H9 (cell line): ENCODE data around the gene ROM1. TPM values are rescaled to one million over a fixed set of nuclear protein-coding genes. Genes with fewer than 3 reads are reported as not detected.

ENCODE experiments used
- DNase-seq: peaks from one replicate; pipeline ENCODE4 v3.0.0-alpha.2; 2017
- H2AFZ ChIP-seq: one replicate; pipeline ENCODE4 v1.6.1; 2013; ENCODE audit warnings: mild to moderate bottlenecking, low read length, control low read depth, moderate library complexity
- H2AK5ac ChIP-seq: 2 replicates; pipeline ENCODE4 v1.6.1; 2013; ENCODE audit warnings: low read length, control low read depth, mixed read lengths; ENCODE audit not compliant: insufficient read length
- H2BK120ac ChIP-seq: one replicate; pipeline ENCODE4 v1.6.1; 2013; ENCODE audit warnings: low read depth, mild to moderate bottlenecking, low read length, control low read depth, inconsistent platforms; ENCODE audit not compliant: poor library complexity, severe bottlenecking
- H2BK12ac ChIP-seq: 2 replicates; pipeline ENCODE4 v1.6.1; 2013; ENCODE audit warnings: low read length, control low read depth, mixed read lengths, low read depth; ENCODE audit not compliant: insufficient read length
- H2BK15ac ChIP-seq: 2 replicates; pipeline ENCODE4 v1.6.1; 2013; ENCODE audit warnings: low read depth, low read length, control low read depth
- H2BK20ac ChIP-seq: one replicate; pipeline ENCODE4 v1.6.1; 2013; ENCODE audit warnings: low read depth, mild to moderate bottlenecking, low read length, control low read depth, inconsistent platforms; ENCODE audit not compliant: poor library complexity, severe bottlenecking
- H2BK5ac ChIP-seq: 2 replicates; pipeline ENCODE4 v1.6.1; 2013; ENCODE audit warnings: low read length, control low read depth, mixed read lengths; ENCODE audit not compliant: insufficient read length
- H3K14ac ChIP-seq: 2 replicates; pipeline ENCODE4 v1.6.1; 2013; ENCODE audit warnings: low read length, control low read depth; ENCODE audit not compliant: insufficient read depth
- H3K18ac ChIP-seq: 2 replicates; pipeline ENCODE4 v1.6.1; 2013; ENCODE audit warnings: low read depth, mild to moderate bottlenecking, mixed read lengths, low read length, control low read depth; ENCODE audit not compliant: insufficient read length
- H3K23ac ChIP-seq: 2 replicates; pipeline ENCODE4 v1.6.1; 2013; ENCODE audit warnings: low read length, control low read depth, mixed read lengths, low read depth; ENCODE audit not compliant: insufficient read length
- H3K23me2 ChIP-seq: 2 replicates; pipeline ENCODE4 v1.6.1; 2013; ENCODE audit warnings: low read depth, mild to moderate bottlenecking, mixed read lengths, low read length, control low read depth; ENCODE audit not compliant: insufficient read length, poor library complexity, severe bottlenecking
- H3K27ac ChIP-seq: 2 replicates; pipeline ENCODE4 v1.5.1; 2013; ENCODE audit warnings: low read length, control low read depth, mixed read lengths, low read depth; ENCODE audit not compliant: insufficient read length
- H3K27me3 ChIP-seq: 2 replicates; pipeline ENCODE4 v1.6.1; 2013; ENCODE audit warnings: low read length, control low read depth, inconsistent platforms; ENCODE audit not compliant: insufficient read depth
- H3K4ac ChIP-seq: 2 replicates; pipeline ENCODE4 v1.6.1; 2013; ENCODE audit warnings: low read depth, mild to moderate bottlenecking, control low read depth, inconsistent platforms, low read length, moderate library complexity
- H3K4me1 ChIP-seq: 2 replicates; pipeline ENCODE4 v1.6.1; 2013; ENCODE audit warnings: low read length, control low read depth, inconsistent platforms; ENCODE audit not compliant: insufficient read depth
- H3K4me2 ChIP-seq: 2 replicates; pipeline ENCODE4 v1.6.1; 2013; ENCODE audit warnings: low read length, control low read depth, mixed read lengths; ENCODE audit not compliant: insufficient read length, insufficient read depth
- H3K56ac ChIP-seq: 2 replicates; pipeline ENCODE4 v1.6.1; 2013; ENCODE audit warnings: low read depth, mild to moderate bottlenecking, mixed read lengths, low read length, control low read depth; ENCODE audit not compliant: insufficient read length
- H3K79me1 ChIP-seq: 2 replicates; pipeline ENCODE4 v1.6.1; 2013; ENCODE audit warnings: low read depth, mild to moderate bottlenecking, moderate library complexity, low read length, control low read depth, inconsistent platforms; ENCODE audit not compliant: insufficient read depth, poor library complexity, severe bottlenecking
- H3K79me2 ChIP-seq: 2 replicates; pipeline ENCODE4 v1.6.1; 2013; ENCODE audit warnings: low read length, control low read depth, inconsistent platforms; ENCODE audit not compliant: insufficient read depth
- H3K9ac ChIP-seq: 2 replicates; pipeline ENCODE4 v1.6.1; 2013; ENCODE audit warnings: low read length, control low read depth, mixed read lengths; ENCODE audit not compliant: insufficient read length; ENCODE audit errors: extremely low read depth
- H3K9me3 ChIP-seq: one replicate; pipeline ENCODE4 v1.6.1; 2013; ENCODE audit warnings: low read depth, low read length, inconsistent platforms; ENCODE audit not compliant: control insufficient read depth
- H3T11ph ChIP-seq: one replicate; pipeline ENCODE4 v1.6.1; 2013; ENCODE audit warnings: mild to moderate bottlenecking, low read length, control low read depth, inconsistent platforms
- H4K20me1 ChIP-seq: one replicate; pipeline ENCODE4 v1.6.1; 2013; ENCODE audit not compliant: control insufficient read depth, insufficient read length, insufficient read depth
- H4K5ac ChIP-seq: 2 replicates; pipeline ENCODE4 v1.6.1; 2013; ENCODE audit warnings: low read depth, mild to moderate bottlenecking, mixed read lengths, low read length, control low read depth; ENCODE audit not compliant: insufficient read length
- H4K8ac ChIP-seq: replicated peaks from 2 replicates; pipeline ENCODE4 v1.6.1; 2013; ENCODE audit warnings: low read length, control low read depth, mixed read lengths, low read depth; ENCODE audit not compliant: insufficient read length
- H4K91ac ChIP-seq: 2 replicates; pipeline ENCODE4 v1.6.1; 2013; ENCODE audit warnings: low read depth, mild to moderate bottlenecking, moderate library complexity, mixed read lengths, low read length, control low read depth; ENCODE audit not compliant: insufficient read length
- H3K27ac Mint-ChIP-seq, 3 experiments: 2 replicates in 2 of 3; 3 replicates in 1 of 3; pipeline ENCODE4 v1.8.0; 2020 to 2021; ENCODE audit warnings: mixed read lengths in 3 of 3, mild to moderate bottlenecking in 1 of 3, moderate library complexity in 1 of 3
- H3K27me3 Mint-ChIP-seq: 2 replicates; pipeline ENCODE4 v1.8.0; 2021; ENCODE audit warnings: low read depth, mild to moderate bottlenecking, moderate library complexity, mixed read lengths
- H3K36me3 Mint-ChIP-seq, 3 experiments: 2 replicates in 2 of 3; 3 replicates in 1 of 3; pipeline ENCODE4 v1.8.0; 2020 to 2021; ENCODE audit warnings: low read depth in 3 of 3, mixed read lengths in 3 of 3; ENCODE audit not compliant: insufficient read depth in 1 of 3
- H3K4me1 Mint-ChIP-seq, 2 experiments: 2 replicates each; pipeline ENCODE4 v1.8.0; 2020; ENCODE audit warnings: mixed read lengths in 2 of 2
- H3K4me3 Mint-ChIP-seq, 2 experiments: 2 replicates in 1 of 2; 3 replicates in 1 of 2; pipeline ENCODE4 v1.8.0; 2020 to 2021; ENCODE audit warnings: mild to moderate bottlenecking in 2 of 2, mixed read lengths in 2 of 2, moderate library complexity in 1 of 2
- H3K9me3 Mint-ChIP-seq, 2 experiments: 2 replicates in 1 of 2; 3 replicates in 1 of 2; pipeline ENCODE4 v1.8.0; 2020; ENCODE audit warnings: mild to moderate bottlenecking in 2 of 2, mixed read lengths in 2 of 2, moderate library complexity in 1 of 2
- WGBS: extraction: QIAGEN DNeasy Blood & Tissue Kit; methylation state at CpG from one replicate; pipeline ENCODE4 v1.1.7; 2013; ENCODE audit warnings: missing lambda C conversion rate, low lambda C conversion rate, mixed read lengths; ENCODE audit not compliant: insufficient read length; ENCODE audit errors: extremely low coverage; 5-methylcytosine and 5-hydroxymethylcytosine counted together
- total RNA-seq: library from RNA; stranded (reverse); gene quantifications from 2 replicates; pipeline ENCODE4 v1.2.1, GENCODE V29; 2021
- TF ChIP-seq, protein P1 (sequence below): fragments of 200-600 bp; sonication (generic); conservative IDR thresholded peaks from 3 replicates; pipeline ENCODE4 v1.8.0; 2021; ENCODE audit warnings: antibody characterized with exemption, mild to moderate bottlenecking

ROM1 gene
- total RNA-seq, 1 experiment from 2014 or later = 0.79 TPM

GRCh38 chr11:62591448-62592145 is 21.5 kb upstream of the ROM1 start, which contains the start of gene TUT1:
TSS of gene TUT1 (minus strand) at chr11:62591523. CDS start at chr11:62591485, 38 bp downstream.
- Histone ChIP-seq H2BK20ac (no peak within 1 kb of the TSS), H3K4ac (no peak within 1 kb of the TSS), H4K8ac (no peak within 1 kb of the TSS), H3K14ac (peak within 1 kb of the TSS; percentile 41), H4K5ac (no peak within 1 kb of the TSS), H3K4me1 (no peaks in the 10 kb centered on the region; the same call in 1 of the 2 replicates), H3K79me1 (no peaks in the 10 kb centered on the region), H3K27ac (no peak within 1 kb of the TSS), H3K79me2 (no peaks in the 10 kb centered on the region), H3T11ph (no peak within 1 kb of the TSS), H4K20me1 (no peaks in the 10 kb centered on the region), H3K9ac (peak within 1 kb of the TSS; percentile 74), H4K91ac (no peak within 1 kb of the TSS), H3K23ac (no peak within 1 kb of the TSS), H2AFZ (no peak within 1 kb of the TSS), H3K27me3 (no peaks in the 10 kb centered on the region), H2BK12ac (no peak within 1 kb of the TSS), H2BK15ac (no peak within 1 kb of the TSS), H3K23me2 (peaks cover 5% of the 10 kb centered on the region), H3K18ac (peak within 1 kb of the TSS; percentile 45), H3K56ac (no peak within 1 kb of the TSS), H3K9me3 (no peaks in the 10 kb centered on the region), H2BK120ac (no peak within 1 kb of the TSS), H3K4me2 (peak within 1 kb of the TSS; percentile 92), H2AK5ac (no peak within 1 kb of the TSS), H2BK5ac (no peak within 1 kb of the TSS)
- Mint-ChIP-seq H3K9me3 (no peaks in the 10 kb centered on the region), H3K36me3 (peaks cover 24 to 61% (median 49%) of the 10 kb centered on the region in 3 experiments), H3K4me1 (peaks cover 21 to 25% of the 10 kb centered on the region in 2 experiments), H3K4me3 (peak within 1 kb of the TSS; percentile 94 to 96), H3K27ac (peak within 1 kb of the TSS; percentile 93 to 99 (median 96)), H3K27me3 (no peaks in the 10 kb centered on the region)
- DNase-seq = peak; percentile 99
- WGBS = no CpG with 5 or more reads among the region's 58 CpGs
- TF ChIP-seq, protein P1, sequence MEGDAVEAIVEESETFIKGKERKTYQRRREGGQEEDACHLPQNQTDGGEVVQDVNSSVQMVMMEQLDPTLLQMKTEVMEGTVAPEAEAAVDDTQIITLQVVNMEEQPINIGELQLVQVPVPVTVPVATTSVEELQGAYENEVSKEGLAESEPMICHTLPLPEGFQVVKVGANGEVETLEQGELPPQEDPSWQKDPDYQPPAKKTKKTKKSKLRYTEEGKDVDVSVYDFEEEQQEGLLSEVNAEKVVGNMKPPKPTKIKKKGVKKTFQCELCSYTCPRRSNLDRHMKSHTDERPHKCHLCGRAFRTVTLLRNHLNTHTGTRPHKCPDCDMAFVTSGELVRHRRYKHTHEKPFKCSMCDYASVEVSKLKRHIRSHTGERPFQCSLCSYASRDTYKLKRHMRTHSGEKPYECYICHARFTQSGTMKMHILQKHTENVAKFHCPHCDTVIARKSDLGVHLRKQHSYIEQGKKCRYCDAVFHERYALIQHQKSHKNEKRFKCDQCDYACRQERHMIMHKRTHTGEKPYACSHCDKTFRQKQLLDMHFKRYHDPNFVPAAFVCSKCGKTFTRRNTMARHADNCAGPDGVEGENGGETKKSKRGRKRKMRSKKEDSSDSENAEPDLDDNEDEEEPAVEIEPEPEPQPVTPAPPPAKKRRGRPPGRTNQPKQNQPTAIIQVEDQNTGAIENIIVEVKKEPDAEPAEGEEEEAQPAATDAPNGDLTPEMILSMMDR = no peak
